Mammary epithelial cell (primary cell): ENCODE measurements around the gene COG7.

Experiments
- EZH2 ChIP-seq: IDR thresholded peaks from 2 replicates; pipeline ENCODE4 v1.6.1; 2012; ENCODE audit warnings: low read length, inconsistent platforms, borderline replicate concordance
- TF ChIP-seq, protein P1 (sequence below), 2 donors: IDR thresholded peaks in 1 of 2; conservative IDR thresholded peaks in 1 of 2; 2 replicates each; pipeline ENCODE4 v1.5.1; 2011 to 2012; ENCODE audit warnings: inconsistent platforms in 2 of 2, low read length in 2 of 2, mild to moderate bottlenecking in 2 of 2, control low read depth in 1 of 2, low read depth in 1 of 2; ENCODE audit not compliant: insufficient read depth in 1 of 2; ENCODE audit errors: extremely low read depth in 1 of 2

DNA sequence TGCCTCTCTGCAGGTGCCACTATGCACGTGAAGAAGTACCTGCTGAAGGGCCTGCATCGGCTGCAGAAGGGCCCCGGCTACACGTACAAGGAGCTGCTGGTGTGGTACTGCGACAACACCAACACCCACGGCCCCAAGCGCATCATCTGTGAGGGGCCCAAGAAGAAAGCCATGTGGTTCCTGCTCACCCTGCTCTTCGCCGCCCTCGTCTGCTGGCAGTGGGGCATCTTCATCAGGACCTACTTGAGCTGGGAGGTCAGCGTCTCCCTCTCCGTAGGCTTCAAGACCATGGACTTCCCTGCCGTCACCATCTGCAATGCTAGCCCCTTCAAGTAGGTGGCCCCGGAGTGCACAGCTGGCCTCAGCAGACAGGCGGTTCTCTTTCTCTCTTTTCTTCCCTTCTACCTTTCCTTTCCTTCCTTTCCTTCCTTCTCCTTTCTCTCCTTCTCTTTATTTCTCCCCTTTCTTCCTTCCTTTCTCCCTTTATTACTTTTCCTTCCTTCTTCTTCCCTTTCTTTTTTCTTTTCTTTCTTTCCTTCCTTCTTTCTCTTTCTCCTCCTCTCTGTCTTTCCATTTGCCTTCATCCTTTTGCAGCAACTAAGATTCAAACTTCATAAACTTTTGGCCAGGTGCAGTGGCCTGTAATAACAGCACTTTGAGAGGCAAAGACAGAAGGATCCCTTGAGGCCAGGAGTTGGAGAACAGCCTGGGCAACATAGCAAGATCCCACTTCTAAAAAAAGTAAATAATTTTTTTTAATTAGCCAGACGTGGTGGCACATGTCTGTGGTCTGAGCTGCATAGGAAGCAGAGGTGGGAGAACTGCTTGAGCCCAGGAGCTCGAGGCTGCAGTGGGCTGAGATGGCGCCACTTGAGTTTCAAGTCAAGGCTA is 104.2 kb downstream of the COG7 start:
- TF ChIP-seq, protein P1, sequence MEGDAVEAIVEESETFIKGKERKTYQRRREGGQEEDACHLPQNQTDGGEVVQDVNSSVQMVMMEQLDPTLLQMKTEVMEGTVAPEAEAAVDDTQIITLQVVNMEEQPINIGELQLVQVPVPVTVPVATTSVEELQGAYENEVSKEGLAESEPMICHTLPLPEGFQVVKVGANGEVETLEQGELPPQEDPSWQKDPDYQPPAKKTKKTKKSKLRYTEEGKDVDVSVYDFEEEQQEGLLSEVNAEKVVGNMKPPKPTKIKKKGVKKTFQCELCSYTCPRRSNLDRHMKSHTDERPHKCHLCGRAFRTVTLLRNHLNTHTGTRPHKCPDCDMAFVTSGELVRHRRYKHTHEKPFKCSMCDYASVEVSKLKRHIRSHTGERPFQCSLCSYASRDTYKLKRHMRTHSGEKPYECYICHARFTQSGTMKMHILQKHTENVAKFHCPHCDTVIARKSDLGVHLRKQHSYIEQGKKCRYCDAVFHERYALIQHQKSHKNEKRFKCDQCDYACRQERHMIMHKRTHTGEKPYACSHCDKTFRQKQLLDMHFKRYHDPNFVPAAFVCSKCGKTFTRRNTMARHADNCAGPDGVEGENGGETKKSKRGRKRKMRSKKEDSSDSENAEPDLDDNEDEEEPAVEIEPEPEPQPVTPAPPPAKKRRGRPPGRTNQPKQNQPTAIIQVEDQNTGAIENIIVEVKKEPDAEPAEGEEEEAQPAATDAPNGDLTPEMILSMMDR (conservative IDR thresholded peaks at IDR 0.05 in 1 of 2, IDR thresholded peaks at IDR 0.05 in 1 of 2; ENCODE audit: extremely low read depth in 1 of 2, insufficient read depth in 1 of 2, low read depth in 1 of 2, low read length in 2 of 2): peak in 1 of 2 donors; percentile 4
- TF ChIP-seq EZH2: no peak
